K562 (cell line): ENCODE results near the gene GSTM2. TPM values are rescaled to one million over a fixed set of nuclear protein-coding genes. Genes with fewer than 3 reads are reported as not detected.

Experiments
- KLF16 ChIP-seq: IDR thresholded peaks from 2 replicates; pipeline ENCODE4 v1.6.1; 2016; ENCODE audit warnings: antibody characterized with exemption
- REST ChIP-seq, 2 experiments: fragments of 450-650 bp; formaldehyde crosslinking in 1 of 2; IDR thresholded peaks; 2 replicates each; pipeline versions ENCODE4 v1.4.0 to v1.6.1; 2014 to 2020; ENCODE audit warnings: mild to moderate bottlenecking in 2 of 2, borderline replicate concordance in 1 of 2, low read depth in 1 of 2
- ZBTB8A ChIP-seq: fragments of 450-650 bp; IDR thresholded peaks from 2 replicates; pipeline ENCODE4 v1.6.1; 2018; ENCODE audit warnings: mild to moderate bottlenecking, moderate library complexity; ENCODE audit not compliant: partially characterized antibody
- ZNF507 ChIP-seq: conservative IDR thresholded peaks from 2 replicates; pipeline ENCODE4 v1.6.1; 2017; ENCODE audit warnings: missing genetic modification characterization, missing compliant biosample characterization
- polyA plus RNA-seq, 8 experiments: library from polyadenylated mRNA; depleted of rRNA in 4 of 8; stranded (reverse) in 5 of 8; unstranded in 3 of 8; fragments of >200 nt; fragmentation: Nextera tagmentation in 2 of 8; fragmentation: Illumina TruSeq in 1 of 8; extraction: Ambion mirVana in 2 of 8; extraction: Trizol in 1 of 8; gene quantifications; 2 replicates each; pipeline versions ENCODE4 v1.2.1 to v1.2.3, GENCODE V29; 2011 to 2014; ENCODE audit warnings: inconsistent platforms in 1 of 8, missing spikeins in 1 of 8
- total RNA-seq, 7 experiments: library from RNA; depleted of rRNA in 6 of 7; stranded (reverse); fragments of >200 nt in 6 of 7; fragmentation: Illumina TruSeq in 2 of 7; extraction: Trizol in 2 of 7; gene quantifications; 2 replicates each; pipeline versions ENCODE4 v1.2.1 to v1.2.3, GENCODE V29; 2011 to 2021; ENCODE audit warnings: low replicate concordance in 1 of 7
- TF ChIP-seq, protein P1 (sequence below): fragments of 450-650 bp; IDR thresholded peaks from 2 replicates; pipeline ENCODE4 v1.6.1; 2016; ENCODE audit warnings: mild to moderate bottlenecking, moderate library complexity

GSTM2 gene
- total and polyA plus RNA-seq, 9 of the 15 experiments (the other 6 are each of a cell fraction or from before 2014, with no cell fraction given) = 1.6 to 15.1 (median 6.8) TPM

GRCh38 chr1:109658533-109659042 lies 9.3 kb upstream of the GSTM2 start (continued):
- TF ChIP-seq REST (IDR thresholded peaks at IDR 0.05; ENCODE audit: borderline replicate concordance) (peak; percentile 29), REST (CRISPR knock-in tag; IDR thresholded peaks at IDR 0.05; ENCODE audit: low read depth) (no peak), ZNF507 (tag) (no peak), ZBTB8A (no peak), KLF16 (no peak)
- TF ChIP-seq, protein P1, sequence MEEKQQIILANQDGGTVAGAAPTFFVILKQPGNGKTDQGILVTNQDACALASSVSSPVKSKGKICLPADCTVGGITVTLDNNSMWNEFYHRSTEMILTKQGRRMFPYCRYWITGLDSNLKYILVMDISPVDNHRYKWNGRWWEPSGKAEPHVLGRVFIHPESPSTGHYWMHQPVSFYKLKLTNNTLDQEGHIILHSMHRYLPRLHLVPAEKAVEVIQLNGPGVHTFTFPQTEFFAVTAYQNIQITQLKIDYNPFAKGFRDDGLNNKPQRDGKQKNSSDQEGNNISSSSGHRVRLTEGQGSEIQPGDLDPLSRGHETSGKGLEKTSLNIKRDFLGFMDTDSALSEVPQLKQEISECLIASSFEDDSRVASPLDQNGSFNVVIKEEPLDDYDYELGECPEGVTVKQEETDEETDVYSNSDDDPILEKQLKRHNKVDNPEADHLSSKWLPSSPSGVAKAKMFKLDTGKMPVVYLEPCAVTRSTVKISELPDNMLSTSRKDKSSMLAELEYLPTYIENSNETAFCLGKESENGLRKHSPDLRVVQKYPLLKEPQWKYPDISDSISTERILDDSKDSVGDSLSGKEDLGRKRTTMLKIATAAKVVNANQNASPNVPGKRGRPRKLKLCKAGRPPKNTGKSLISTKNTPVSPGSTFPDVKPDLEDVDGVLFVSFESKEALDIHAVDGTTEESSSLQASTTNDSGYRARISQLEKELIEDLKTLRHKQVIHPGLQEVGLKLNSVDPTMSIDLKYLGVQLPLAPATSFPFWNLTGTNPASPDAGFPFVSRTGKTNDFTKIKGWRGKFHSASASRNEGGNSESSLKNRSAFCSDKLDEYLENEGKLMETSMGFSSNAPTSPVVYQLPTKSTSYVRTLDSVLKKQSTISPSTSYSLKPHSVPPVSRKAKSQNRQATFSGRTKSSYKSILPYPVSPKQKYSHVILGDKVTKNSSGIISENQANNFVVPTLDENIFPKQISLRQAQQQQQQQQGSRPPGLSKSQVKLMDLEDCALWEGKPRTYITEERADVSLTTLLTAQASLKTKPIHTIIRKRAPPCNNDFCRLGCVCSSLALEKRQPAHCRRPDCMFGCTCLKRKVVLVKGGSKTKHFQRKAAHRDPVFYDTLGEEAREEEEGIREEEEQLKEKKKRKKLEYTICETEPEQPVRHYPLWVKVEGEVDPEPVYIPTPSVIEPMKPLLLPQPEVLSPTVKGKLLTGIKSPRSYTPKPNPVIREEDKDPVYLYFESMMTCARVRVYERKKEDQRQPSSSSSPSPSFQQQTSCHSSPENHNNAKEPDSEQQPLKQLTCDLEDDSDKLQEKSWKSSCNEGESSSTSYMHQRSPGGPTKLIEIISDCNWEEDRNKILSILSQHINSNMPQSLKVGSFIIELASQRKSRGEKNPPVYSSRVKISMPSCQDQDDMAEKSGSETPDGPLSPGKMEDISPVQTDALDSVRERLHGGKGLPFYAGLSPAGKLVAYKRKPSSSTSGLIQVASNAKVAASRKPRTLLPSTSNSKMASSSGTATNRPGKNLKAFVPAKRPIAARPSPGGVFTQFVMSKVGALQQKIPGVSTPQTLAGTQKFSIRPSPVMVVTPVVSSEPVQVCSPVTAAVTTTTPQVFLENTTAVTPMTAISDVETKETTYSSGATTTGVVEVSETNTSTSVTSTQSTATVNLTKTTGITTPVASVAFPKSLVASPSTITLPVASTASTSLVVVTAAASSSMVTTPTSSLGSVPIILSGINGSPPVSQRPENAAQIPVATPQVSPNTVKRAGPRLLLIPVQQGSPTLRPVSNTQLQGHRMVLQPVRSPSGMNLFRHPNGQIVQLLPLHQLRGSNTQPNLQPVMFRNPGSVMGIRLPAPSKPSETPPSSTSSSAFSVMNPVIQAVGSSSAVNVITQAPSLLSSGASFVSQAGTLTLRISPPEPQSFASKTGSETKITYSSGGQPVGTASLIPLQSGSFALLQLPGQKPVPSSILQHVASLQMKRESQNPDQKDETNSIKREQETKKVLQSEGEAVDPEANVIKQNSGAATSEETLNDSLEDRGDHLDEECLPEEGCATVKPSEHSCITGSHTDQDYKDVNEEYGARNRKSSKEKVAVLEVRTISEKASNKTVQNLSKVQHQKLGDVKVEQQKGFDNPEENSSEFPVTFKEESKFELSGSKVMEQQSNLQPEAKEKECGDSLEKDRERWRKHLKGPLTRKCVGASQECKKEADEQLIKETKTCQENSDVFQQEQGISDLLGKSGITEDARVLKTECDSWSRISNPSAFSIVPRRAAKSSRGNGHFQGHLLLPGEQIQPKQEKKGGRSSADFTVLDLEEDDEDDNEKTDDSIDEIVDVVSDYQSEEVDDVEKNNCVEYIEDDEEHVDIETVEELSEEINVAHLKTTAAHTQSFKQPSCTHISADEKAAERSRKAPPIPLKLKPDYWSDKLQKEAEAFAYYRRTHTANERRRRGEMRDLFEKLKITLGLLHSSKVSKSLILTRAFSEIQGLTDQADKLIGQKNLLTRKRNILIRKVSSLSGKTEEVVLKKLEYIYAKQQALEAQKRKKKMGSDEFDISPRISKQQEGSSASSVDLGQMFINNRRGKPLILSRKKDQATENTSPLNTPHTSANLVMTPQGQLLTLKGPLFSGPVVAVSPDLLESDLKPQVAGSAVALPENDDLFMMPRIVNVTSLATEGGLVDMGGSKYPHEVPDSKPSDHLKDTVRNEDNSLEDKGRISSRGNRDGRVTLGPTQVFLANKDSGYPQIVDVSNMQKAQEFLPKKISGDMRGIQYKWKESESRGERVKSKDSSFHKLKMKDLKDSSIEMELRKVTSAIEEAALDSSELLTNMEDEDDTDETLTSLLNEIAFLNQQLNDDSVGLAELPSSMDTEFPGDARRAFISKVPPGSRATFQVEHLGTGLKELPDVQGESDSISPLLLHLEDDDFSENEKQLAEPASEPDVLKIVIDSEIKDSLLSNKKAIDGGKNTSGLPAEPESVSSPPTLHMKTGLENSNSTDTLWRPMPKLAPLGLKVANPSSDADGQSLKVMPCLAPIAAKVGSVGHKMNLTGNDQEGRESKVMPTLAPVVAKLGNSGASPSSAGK = no peak
